ENCODE results near the gene SERPINF2. TPM values are rescaled to one million over a fixed set of nuclear protein-coding genes. Genes with fewer than 3 reads are reported as not detected.

The SERPINF2 gene
- total RNA-seq (2022; extraction: Qiagen RNA extraction; ENCODE audit: low read depth), result 1.6 to 2.3 TPM (median 1.8 TPM) in 5 replicates

DNA sequence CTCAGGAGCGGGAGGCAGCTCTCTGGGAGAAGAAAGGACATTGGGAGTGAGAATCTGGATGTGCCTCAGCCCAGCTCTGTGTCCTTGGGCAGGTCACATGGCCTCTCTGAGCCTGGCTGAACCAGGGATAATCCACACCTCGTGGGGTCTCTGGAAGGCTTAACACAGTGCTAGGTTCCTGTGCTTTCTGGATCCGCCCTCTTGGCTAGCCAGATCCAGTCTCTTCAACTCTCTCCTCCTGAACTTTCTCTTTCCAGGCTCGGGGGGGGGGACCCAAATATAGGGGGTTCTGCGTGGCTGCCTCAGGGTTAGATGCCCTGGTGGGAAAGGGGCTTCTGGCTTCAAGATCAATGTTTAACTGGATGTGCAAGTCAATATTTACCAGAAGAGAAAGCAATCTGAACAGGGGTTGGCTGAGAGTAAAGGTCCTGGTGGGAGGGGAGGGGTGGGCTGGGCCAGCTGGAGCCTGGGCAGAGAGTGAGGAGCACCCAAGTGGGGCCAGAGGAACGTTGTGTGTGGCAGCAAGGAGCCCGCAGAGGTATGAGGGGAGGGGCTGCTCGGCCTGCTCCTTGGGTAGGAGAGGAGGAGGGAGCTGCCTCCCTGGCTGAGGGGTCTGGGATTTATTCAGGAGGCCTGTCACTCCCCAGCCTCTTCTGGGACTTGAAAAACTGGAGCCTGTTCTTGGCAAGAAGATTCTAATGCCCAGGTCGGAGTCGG lies at the start of gene SERPINF2:
SERPINF2 (plus strand) TSS at position 501 of the 717 bp plus-strand sequence. CDS start 2,125 bp downstream, outside the sequence.

DNA sequence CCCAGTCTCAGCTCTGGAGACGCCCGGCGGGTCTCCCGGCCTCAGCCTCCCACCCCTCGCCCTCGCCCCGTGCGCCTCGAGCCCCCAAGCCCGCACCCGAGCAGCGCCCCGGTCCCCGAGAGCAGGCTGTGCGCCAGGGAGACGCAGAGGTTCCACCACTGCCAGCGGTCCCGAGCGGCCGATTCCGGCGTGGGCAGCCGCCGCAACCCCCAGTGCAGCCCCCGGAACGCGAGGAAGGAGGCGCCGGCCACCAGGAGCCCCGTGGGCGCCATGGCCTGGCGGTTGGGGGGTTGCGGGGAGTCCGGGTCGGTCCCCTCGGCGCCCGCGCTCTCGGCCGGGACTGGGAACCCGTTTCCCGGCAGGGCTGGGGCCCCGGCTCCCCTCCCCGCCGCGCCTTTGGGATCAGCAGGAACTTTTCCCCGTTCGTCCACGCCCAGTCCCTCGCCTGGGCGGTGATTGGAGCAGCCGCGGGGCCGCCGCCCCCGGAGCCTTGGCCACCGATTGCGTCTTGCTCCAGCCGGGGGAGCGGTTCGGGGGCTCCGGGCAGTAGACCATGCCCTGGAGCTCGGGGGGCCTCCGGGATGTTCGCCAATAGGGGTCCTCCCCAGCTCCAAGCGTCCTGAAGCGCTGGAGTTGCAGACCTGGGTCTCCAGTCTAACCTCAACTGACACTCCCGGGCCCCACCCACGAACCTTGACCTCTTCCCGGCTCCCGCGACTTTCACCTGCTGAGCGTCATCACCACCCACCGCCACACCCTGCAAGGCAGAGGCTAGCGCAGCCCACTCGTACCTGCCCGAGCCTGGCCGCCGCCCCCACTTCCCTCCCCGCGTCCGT lies 32.5 kb upstream of the SERPINF2 start, which contains the start of gene TLCD2:
TLCD2 (minus strand) TSS at position 407 of the 836 bp plus-strand sequence; CDS start at position 272, 135 bp downstream.

DNA sequence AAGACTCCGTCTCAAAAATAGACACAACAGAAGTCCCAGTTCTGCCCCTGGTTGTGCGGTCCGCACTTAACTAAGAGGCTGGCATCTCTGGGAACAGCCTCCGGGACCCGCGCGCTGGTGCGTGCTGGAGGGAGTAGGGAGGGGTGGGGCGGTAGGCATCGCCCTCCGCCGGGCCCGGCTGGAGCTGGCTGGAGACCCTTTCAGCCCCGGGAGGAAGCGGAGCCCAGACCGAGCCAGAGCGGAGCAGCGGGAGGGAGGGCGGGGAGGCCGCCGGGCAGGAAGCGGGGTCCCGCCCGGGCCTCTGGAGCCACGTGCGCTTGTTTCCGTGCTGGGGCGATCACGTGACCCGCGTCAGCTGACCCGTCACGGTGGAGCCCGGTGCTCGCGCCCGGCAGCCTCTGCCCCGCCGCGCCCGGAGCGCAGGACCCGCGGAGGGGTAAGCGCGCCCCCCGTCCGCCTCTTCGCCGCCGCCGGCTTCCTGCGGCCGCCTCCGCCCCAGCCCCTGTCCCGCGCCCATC lies 18.3 kb upstream of the SERPINF2 start, which contains the start of gene WDR81:
WDR81 (plus strand) TSS at position 354 of the 518 bp plus-strand sequence. CDS start 256 bp downstream, outside the sequence.

Other genes with a start within 250 kb of the SERPINF2 start
- gene INPP5K, start 226.3 kb upstream of the SERPINF2 start, total RNA-seq (2022; extraction: Qiagen RNA extraction; ENCODE audit: low read depth), result 23.1 to 26.6 TPM (median 25.3 TPM) in 5 replicates
- 60.8 to 70.1 TPM (median 65.9 TPM) in 5 replicates for gene PITPNA, start 180.1 kb upstream of the SERPINF2 start, total RNA-seq (2022; extraction: Qiagen RNA extraction; ENCODE audit: low read depth)
- gene SLC43A2, start 114.0 kb upstream of the SERPINF2 start, total RNA-seq (2022; extraction: Qiagen RNA extraction; ENCODE audit: low read depth), result 6.0 to 8.2 TPM (median 7.1 TPM) in 5 replicates
- gene SCARF1, start 97.1 kb upstream of the SERPINF2 start, total RNA-seq (2022; extraction: Qiagen RNA extraction; ENCODE audit: low read depth), result 0.16 to 0.43 TPM (median 0.24 TPM) in 5 replicates
- 13.4 to 18.0 TPM (median 17.5 TPM) in 5 replicates for gene RILP, start 93.0 kb upstream of the SERPINF2 start, total RNA-seq (2022; extraction: Qiagen RNA extraction; ENCODE audit: low read depth)
- 263 to 302 TPM (median 284 TPM) in 5 replicates for gene PRPF8, start 58.0 kb upstream of the SERPINF2 start, total RNA-seq (2022; extraction: Qiagen RNA extraction; ENCODE audit: low read depth)
- 1.1 to 1.8 TPM (median 1.4 TPM) in 5 replicates for gene TLCD2, start 32.5 kb upstream of the SERPINF2 start, total RNA-seq (2022; extraction: Qiagen RNA extraction; ENCODE audit: low read depth)
- 23.3 to 33.6 TPM (median 28.4 TPM) in 5 replicates for gene WDR81, start 18.2 kb upstream of the SERPINF2 start, total RNA-seq (2022; extraction: Qiagen RNA extraction; ENCODE audit: low read depth)
- gene SERPINF1, start 19.2 kb downstream of the SERPINF2 start, total RNA-seq (2022; extraction: Qiagen RNA extraction; ENCODE audit: low read depth), result 1.2 to 2.6 TPM (median 2.1 TPM) in 5 replicates
- gene SMYD4, start 87.0 kb downstream of the SERPINF2 start, total RNA-seq (2022; extraction: Qiagen RNA extraction; ENCODE audit: low read depth), result 8.0 to 11.2 TPM (median 10.1 TPM) in 5 replicates
- 60.6 to 82.2 TPM (median 77.8 TPM) in 5 replicates for gene RPA1, start 87.1 kb downstream of the SERPINF2 start, total RNA-seq (2022; extraction: Qiagen RNA extraction; ENCODE audit: low read depth)

Measured in A549 treated with DMSO at 1 μM for 4 hours (cell line).